Thyroid gland (tissue), 4 donors: ENCODE measurements around the gene DRC3. TPM values are rescaled to one million over a fixed set of nuclear protein-coding genes. Genes with fewer than 3 reads are reported as not detected.

Source experiments
- DNase-seq, 2 donors: peaks; one replicate each; pipeline ENCODE4 v3.0.0-alpha.2; 2019
- H3K27ac ChIP-seq, 3 donors: fragments of 200-600 bp; sonication (generic); 1 replicate in 2 of 3; 2 replicates in 1 of 3; pipeline ENCODE4 v1.5.1; 2016 to 2019; ENCODE audit warnings: mild to moderate bottlenecking in 1 of 3, moderate library complexity in 1 of 3
- H3K27me3 ChIP-seq: fragments of 200-600 bp; sonication (generic); one replicate; pipeline ENCODE4 v1.5.1; 2019
- H3K36me3 ChIP-seq, 2 donors: fragments of 200-600 bp; sonication (generic); one replicate each; pipeline ENCODE4 v1.5.1; 2016 to 2019
- H3K4me1 ChIP-seq, 2 donors: fragments of 200-600 bp; sonication (generic); one replicate each; pipeline ENCODE4 v1.5.1; 2017 to 2019
- H3K4me3 ChIP-seq, 3 donors: fragments of 200-600 bp; sonication (generic); replicated peaks in 1 of 3; 1 replicate in 2 of 3; 2 replicates in 1 of 3; pipeline ENCODE4 v1.5.1; 2016; ENCODE audit warnings: mild to moderate bottlenecking in 1 of 3
- H3K9me3 ChIP-seq: fragments of 200-600 bp; sonication (generic); one replicate; pipeline ENCODE4 v1.5.1; 2017
- POLR2A ChIP-seq, 2 donors: fragments of 450-650 bp; IDR thresholded peaks; one replicate each; pipeline ENCODE4 v1.6.1; 2017; ENCODE audit warnings: antibody characterized with exemption in 2 of 2, mild to moderate bottlenecking in 2 of 2, moderate library complexity in 1 of 2
- WGBS, 2 donors: methylation state at CpG; one replicate each; pipeline ENCODE4 v1.1.5; 2017; 5-methylcytosine and 5-hydroxymethylcytosine counted together
- intact Hi-C: fragments of 100-400 bp; cut with DNase I; formaldehyde crosslinking; loops from one replicate; pipeline ENCODE4 v1.15.1; 2023
- total RNA-seq, 4 donors: library from RNA; depleted of rRNA; stranded (reverse); fragments of >200 nt; gene quantifications; one replicate each; pipeline ENCODE4 v1.2.3, GENCODE V29; 2016
- TF ChIP-seq, protein P1 (sequence below), 6 experiments: fragments of 200-600 bp in 3 of 6; fragments of 450-650 bp in 3 of 6; sonication (generic) in 3 of 6; IDR thresholded peaks; one replicate each; pipeline ENCODE4 v1.5.1; 2016 to 2019; ENCODE audit warnings: antibody characterized with exemption in 6 of 6, mild to moderate bottlenecking in 2 of 6, inconsistent platforms in 1 of 6, moderate library complexity in 1 of 6

Gene DRC3
- total RNA-seq, 4 donors from 2014 or later: 18.5 to 28.7 (median 23.4) TPM

DNA sequence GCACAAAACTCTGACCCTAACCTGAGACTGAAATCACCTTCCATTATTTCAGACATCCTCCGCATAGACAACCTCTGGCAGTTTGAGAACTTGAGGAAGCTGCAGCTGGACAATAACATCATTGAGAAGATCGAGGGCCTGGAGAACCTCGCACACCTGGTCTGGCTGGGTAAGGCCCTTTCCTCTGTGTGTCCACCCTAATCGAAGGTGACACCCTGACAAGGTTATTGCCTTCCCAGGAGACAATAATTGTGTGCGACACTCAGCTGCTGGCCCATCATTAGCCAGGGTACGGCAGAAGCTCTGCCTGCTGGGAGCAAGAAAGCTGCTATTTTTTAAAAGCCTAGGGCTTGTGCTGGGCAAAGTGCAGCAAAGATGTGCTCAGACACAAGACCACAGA is 11.1 kb downstream of the DRC3 start:
- 94% methylated on average over 5 to 6 of the region's 6 CpGs for WGBS, 2 donors
- no peak for DNase-seq
- Histone ChIP-seq H3K36me3 (no peaks in the 10 kb centered on the region), H3K4me3 (no peak overlapping the region), H3K9me3 (no peaks in the 10 kb centered on the region), H3K27me3 (no peaks in the 10 kb centered on the region), H3K27ac (no peak overlapping the region), H3K4me1 (no peaks in the 10 kb centered on the region)
- no peak for TF ChIP-seq POLR2A (IDR thresholded peaks at IDR 0.05)
- TF ChIP-seq, protein P1, sequence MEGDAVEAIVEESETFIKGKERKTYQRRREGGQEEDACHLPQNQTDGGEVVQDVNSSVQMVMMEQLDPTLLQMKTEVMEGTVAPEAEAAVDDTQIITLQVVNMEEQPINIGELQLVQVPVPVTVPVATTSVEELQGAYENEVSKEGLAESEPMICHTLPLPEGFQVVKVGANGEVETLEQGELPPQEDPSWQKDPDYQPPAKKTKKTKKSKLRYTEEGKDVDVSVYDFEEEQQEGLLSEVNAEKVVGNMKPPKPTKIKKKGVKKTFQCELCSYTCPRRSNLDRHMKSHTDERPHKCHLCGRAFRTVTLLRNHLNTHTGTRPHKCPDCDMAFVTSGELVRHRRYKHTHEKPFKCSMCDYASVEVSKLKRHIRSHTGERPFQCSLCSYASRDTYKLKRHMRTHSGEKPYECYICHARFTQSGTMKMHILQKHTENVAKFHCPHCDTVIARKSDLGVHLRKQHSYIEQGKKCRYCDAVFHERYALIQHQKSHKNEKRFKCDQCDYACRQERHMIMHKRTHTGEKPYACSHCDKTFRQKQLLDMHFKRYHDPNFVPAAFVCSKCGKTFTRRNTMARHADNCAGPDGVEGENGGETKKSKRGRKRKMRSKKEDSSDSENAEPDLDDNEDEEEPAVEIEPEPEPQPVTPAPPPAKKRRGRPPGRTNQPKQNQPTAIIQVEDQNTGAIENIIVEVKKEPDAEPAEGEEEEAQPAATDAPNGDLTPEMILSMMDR (IDR thresholded peaks at IDR 0.05): no peak
- intact Hi-C loops: no loop called here

DNA sequence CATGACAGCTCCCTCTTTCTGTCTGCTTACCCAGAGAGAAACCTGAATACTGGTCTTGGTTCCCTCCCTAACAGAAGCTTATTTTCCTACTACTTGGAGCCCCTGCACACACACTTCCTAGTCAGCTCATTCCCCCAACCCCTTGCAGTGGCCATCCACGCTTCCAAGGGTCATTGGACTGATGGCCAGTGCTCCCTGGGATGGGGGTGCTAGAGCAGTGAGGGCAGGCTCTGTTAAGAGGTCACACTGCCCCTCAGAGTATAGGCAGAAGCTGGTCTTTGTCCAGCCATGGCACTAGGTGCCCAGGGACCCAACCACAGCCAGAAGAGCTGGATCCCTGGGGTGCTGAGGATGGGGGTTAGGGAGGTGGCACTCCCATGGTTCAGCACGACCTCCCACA is 12.5 kb downstream of the DRC3 start:
- Histone ChIP-seq H3K9me3 (no peaks in the 10 kb centered on the region), H3K4me3 (no peak overlapping the region), H3K4me1 (no peaks in the 10 kb centered on the region), H3K27me3 (no peaks in the 10 kb centered on the region), H3K27ac (no peak overlapping the region), H3K36me3 (no peaks in the 10 kb centered on the region)
- DNase-seq: no peak
- no peak for TF ChIP-seq POLR2A (IDR thresholded peaks at IDR 0.05)
- intact Hi-C loops: no loop called here
- WGBS, 2 donors: 67 to 100% methylated on average over 1 of the region's 2 CpGs

DNA sequence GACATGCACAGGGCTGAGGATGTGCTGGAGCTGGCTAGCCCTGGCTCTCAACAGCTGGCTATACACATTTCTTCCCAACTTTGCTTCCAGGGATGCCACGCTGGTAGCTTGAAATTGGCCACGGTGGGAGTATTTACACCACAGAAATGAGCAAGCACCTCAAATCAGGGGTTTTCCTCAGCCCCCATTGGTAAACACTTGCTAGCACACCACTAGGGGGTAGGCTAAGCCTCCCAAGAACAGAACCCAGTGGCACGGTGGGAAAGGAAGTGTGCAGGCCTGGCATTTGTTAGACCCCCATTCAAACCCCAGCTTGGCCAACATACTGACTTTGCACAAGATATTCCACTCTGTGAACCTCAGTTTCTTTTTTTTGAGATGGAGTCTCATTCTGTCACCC is 12.9 kb downstream of the DRC3 start:
- H3K4me1 ChIP-seq: no peaks in the 10 kb centered on the region
- whole genome bisulfite sequencing, 2 donors: 84 to 94% methylated on average over 3 of the region's 3 CpGs
- no peaks in the 10 kb centered on the region for H3K36me3 ChIP-seq
- no peak overlapping the region for H3K4me3 ChIP-seq
- H3K27ac ChIP-seq: no peak overlapping the region
- TF ChIP-seq POLR2A (IDR thresholded peaks at IDR 0.05): no peak
- TF ChIP-seq, protein P1 (IDR thresholded peaks at IDR 0.05): no peak
- H3K9me3 ChIP-seq: no peaks in the 10 kb centered on the region
- H3K27me3 ChIP-seq: no peaks in the 10 kb centered on the region
- intact Hi-C loops: no loop called here
- no peak for DNase-seq

DNA sequence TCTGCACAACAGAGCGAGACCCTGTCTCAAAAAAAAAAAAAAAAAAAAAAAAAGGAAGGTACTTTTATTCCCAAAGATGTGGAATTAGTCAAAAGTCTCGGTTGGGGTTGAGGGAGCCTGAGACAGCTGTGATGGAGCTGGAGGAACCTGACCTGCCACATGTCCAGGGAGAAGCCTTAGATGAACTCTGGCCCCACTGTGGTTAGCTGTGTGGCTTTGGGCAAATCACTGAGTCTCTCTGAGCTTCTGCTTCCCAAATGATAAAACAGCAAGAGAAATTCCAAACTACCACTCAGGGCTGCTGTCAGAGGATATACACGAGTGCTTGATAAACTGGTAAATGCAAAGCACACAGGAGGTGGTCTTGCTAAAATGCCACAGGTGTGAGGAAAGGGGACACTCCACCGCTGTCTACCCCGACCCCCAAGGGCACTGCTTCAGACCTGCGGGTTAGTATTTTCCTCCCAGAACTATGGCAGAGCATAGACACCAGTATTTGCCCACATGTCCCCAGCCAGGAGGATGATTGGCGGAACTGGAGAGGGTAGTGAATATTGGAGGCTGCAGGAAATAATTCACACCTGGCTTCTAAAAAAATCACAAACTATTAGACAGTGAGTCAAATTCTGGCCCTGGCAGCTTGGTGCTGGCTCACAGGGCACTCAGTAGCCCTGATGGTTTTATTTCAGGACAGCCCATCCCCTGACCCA is 14.7 kb downstream of the DRC3 start:
- no peaks in the 10 kb centered on the region for H3K9me3 ChIP-seq
- H3K27ac ChIP-seq: no peak overlapping the region
- no peaks in the 10 kb centered on the region for H3K36me3 ChIP-seq
- no peaks in the 10 kb centered on the region for H3K4me1 ChIP-seq
- no peak for TF ChIP-seq POLR2A (IDR thresholded peaks at IDR 0.05)
- TF ChIP-seq, protein P1 (IDR thresholded peaks at IDR 0.05): no peak
- no peaks in the 10 kb centered on the region for H3K27me3 ChIP-seq
- intact Hi-C loops: no loop called here
- DNase-seq: no peak
- no peak overlapping the region for H3K4me3 ChIP-seq
- whole genome bisulfite sequencing, 2 donors: 85 to 91% methylated on average over 7 of the region's 7 CpGs

DNA sequence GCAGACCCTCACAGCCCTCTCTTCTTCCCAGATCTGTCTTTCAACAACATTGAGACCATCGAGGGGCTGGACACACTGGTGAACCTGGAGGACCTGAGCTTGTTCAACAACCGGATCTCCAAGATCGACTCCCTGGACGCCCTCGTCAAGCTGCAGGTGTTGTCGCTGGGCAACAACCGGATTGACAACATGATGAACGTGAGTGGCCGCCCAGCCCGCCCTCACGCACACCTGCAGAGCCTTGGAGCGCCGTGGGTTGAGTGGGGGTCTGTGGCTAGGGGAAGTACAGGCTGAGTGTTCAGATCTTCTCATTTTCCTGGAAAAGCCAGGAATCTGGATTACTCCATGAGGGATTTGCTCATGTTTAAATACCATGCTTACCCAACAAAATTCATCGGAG is 15.2 kb downstream of the DRC3 start:
- intact Hi-C loops: no loop called here
- H3K27me3 ChIP-seq: no peaks in the 10 kb centered on the region
- no peaks in the 10 kb centered on the region for H3K36me3 ChIP-seq
- H3K9me3 ChIP-seq: no peaks in the 10 kb centered on the region
- H3K27ac ChIP-seq: no peak overlapping the region
- no peak for TF ChIP-seq POLR2A (IDR thresholded peaks at IDR 0.05)
- TF ChIP-seq, protein P1 (IDR thresholded peaks at IDR 0.05): no peak
- 77 to 78% methylated on average over 13 of the region's 14 CpGs for WGBS, 2 donors
- no peak for DNase-seq
- H3K4me3 ChIP-seq: no peak overlapping the region
- H3K4me1 ChIP-seq: no peaks in the 10 kb centered on the region
